ENCODE measurements around the gene CNMD.
"Not testable (repeated sequence)": the region's sequence is repeated elsewhere in the genome, so short reads cannot be mapped to it uniquely, and the experiment has no call there.

CNMD gene

GRCh38 chr13:52686376-52686775 is 53.2 kb downstream of the CNMD start:
- no peak for DNase-seq (ENCODE audit: low read depth, low spot score)

- not testable (repeated sequence) for DNase-seq (ENCODE audit: low read depth, low spot score)
Observed at GRCh38 chr13:52685806-52686205, 53.8 kb downstream of the CNMD start.

DNA sequence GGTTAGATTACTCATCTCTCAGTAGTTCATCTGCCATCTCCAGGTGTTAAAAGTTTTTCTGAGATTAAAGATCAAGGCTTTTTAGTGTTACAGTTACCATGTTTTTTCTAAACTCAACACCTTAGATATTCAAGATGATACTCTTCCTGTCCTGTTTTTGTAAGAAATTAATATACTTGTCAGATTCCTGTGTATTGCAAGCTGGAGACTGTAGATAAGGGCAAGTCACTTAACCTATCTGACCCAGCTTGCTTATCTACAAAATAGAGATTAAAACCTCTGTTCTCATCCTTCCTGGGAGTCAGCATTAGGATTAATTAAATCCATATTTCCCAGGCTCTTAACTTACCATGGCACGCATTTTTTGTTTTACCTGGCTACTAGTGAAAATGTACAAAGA is 61.8 kb downstream of the CNMD start:
- no peak for DNase-seq (ENCODE audit: low read depth, low spot score)

- no peak for DNase-seq (ENCODE audit: low read depth, low spot score)
Observed at GRCh38 chr13:52673465-52673864, 66.2 kb downstream of the CNMD start.

GRCh38 chr13:52670726-52671125 is 68.9 kb downstream of the CNMD start:
- DNase-seq (ENCODE audit: low read depth, low spot score): no peak

GRCh38 chr13:52669677-52670076 is 69.9 kb downstream of the CNMD start:
- DNase-seq (ENCODE audit: low read depth, low spot score): no peak

GRCh38 chr13:52665325-52665724 is 74.3 kb downstream of the CNMD start:
- DNase-seq (ENCODE audit: low read depth, low spot score): no peak

DNA sequence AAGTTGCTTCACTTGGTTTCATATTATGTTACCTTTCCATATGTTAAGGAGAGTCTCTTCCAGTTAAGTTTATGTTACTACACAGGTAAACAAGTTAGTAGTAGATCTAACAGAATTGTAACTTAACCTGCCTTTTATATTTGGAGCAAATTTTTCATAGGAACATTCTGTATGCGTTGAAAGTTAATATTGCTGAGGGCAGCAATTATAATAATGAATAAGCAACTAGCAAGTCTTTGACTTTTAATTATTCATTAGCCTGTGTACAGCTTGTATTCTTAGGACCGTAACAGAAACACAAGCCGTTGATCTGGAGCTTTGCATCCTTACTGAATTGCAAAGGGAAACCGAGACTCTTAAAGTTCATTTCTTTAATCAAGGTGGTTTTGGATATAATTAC is 75.3 kb downstream of the CNMD start:
- DNase-seq (ENCODE audit: low read depth, low spot score): no peak

DNA sequence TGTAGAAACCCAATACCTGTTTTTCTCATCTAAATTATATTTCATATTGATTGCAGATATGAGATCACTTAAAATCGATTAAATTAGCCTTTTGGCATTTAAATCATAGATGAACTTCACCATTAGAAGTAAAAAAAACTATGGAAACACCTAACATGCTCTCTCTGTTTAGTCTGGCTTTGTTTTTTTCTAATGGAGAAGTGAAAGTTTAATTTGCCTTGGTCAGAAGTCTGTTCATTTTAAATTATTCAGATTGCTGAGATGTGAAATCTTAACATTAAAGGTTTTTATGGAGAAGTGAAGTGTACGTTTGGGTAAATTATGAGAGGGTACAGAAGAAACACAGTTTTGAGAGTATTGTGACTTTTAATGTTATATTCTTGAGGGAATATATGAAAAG is 80.3 kb downstream of the CNMD start:
- no peak for DNase-seq (ENCODE audit: low read depth, low spot score)
